ENCODE measurements around the gene CYP1A1. TPM values are rescaled to one million over a fixed set of nuclear protein-coding genes. Genes with fewer than 3 reads are reported as not detected.
A peak's percentile ranks its signal among the peaks of the same experiment; 100 is the strongest.

CYP1A1 gene
- polyA plus RNA-seq (2013, experiment 1 of 2), result 0.20 TPM
- polyA plus RNA-seq (2013, experiment 2 of 2), result 0.19 TPM

DNA sequence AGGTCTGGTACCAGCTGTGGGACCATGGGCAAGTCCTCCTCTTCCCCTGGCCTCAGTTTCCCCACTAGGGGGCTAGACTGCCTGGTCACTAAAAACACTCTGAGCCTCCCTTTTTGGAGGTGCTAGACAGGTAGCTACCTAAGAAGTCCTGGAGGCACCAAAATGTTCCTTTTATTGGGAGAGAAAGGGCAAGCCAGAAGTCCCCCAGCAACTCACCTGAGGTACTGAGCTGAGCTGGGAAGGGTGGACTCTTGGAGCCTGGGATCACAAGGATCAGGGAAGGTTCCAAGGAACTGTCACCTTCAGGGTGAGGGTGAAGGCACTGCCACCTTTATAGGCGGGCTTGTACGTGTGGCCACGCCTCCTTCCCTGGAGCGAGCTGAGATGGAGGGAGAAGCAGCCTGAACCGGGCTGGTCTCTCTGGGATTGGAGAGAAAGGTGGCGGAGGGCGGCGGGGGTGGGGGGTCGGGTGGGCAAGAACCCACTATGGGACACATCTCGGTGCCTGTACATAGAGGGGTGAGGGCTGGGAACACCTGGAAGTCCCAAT is at the start of gene CYP1A1:
TSS of gene CYP1A1 (minus strand) at position 304 of the 550 bp plus-strand sequence. CDS start 2,431 bp downstream, outside the sequence.
- peak within 1 kb of the TSS; percentile 65 for H3K9ac ChIP-seq (ENCODE audit: low read depth, low read length)
- H3K4me3 ChIP-seq (ENCODE audit: low read length), result peak within 1 kb of the TSS; percentile 77
- no peaks in the 10 kb centered on the region for H3K36me3 ChIP-seq (ENCODE audit: insufficient read depth, low read length)
- H3K27ac ChIP-seq (ENCODE audit: low read depth, low read length), result peak within 1 kb of the TSS; percentile 73; the same call in 1 of the 2 replicates
- H3K27me3 ChIP-seq (ENCODE audit: insufficient read depth, low read length), result peaks cover 38% of the 10 kb centered on the region
- H3K9me3 ChIP-seq (ENCODE audit: insufficient read depth, low read depth, low read length), result no peaks in the 10 kb centered on the region
- WGBS, result 3% methylated on average over 4 of the region's 10 CpGs
- H3K4me1 ChIP-seq (ENCODE audit: insufficient read depth, low read length), result peaks cover 4% of the 10 kb centered on the region; the same call in 1 of the 2 replicates

GRCh38 chr15:74773731-74774252 is 48.5 kb upstream of the CYP1A1 start:
- no peaks in the 10 kb centered on the region for H3K9me3 ChIP-seq (ENCODE audit: insufficient read depth, low read depth, low read length)
- H3K36me3 ChIP-seq (ENCODE audit: insufficient read depth, low read length), result no peaks in the 10 kb centered on the region
- H3K27me3 ChIP-seq (ENCODE audit: insufficient read depth, low read length), result peaks cover 4% of the 10 kb centered on the region; the same call in 1 of the 2 replicates
- H3K4me3 ChIP-seq (ENCODE audit: low read length), result no peak overlapping the region
- H3K4me1 ChIP-seq (ENCODE audit: insufficient read depth, low read length), result peaks cover 25% of the 10 kb centered on the region
- no peak overlapping the region; the same call in 1 of the 2 replicates for H3K9ac ChIP-seq (ENCODE audit: low read depth, low read length)
- peak overlapping the region; percentile 63; the same call in 1 of the 2 replicates for H3K27ac ChIP-seq (ENCODE audit: low read depth, low read length)
- WGBS, result 17% methylated on average over 5 of the region's 5 CpGs

DNA sequence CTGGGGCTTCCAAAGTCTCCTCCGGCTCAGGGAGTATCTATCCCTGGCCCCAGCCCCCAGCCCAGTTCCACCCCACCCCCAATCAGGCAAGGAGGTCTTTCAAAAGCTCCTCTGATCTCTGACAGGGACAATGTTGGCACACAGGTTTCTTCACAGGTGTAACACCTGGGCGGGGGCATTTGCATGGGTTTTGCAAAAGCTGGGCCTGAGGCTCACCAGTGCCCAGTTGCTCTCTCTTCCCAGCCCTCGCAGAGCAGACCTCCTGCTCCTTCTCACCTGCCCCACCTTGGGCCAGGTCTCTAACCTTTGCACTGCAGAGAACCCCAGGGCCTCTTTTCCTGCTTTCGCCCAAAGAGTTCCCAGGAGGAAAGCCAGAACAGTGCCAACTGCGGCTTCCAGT is 48.0 kb upstream of the CYP1A1 start:
- Histone ChIP-seq H3K9ac (ENCODE audit: low read depth, low read length) (no peak overlapping the region; the same call in 1 of the 2 replicates), H3K4me3 (ENCODE audit: low read length) (no peak overlapping the region), H3K4me1 (ENCODE audit: insufficient read depth, low read length) (peaks cover 25% of the 10 kb centered on the region), H3K27ac (ENCODE audit: low read depth, low read length) (peak overlapping the region; percentile 63; the same call in 1 of the 2 replicates), H3K36me3 (ENCODE audit: insufficient read depth, low read length) (no peaks in the 10 kb centered on the region), H3K9me3 (ENCODE audit: insufficient read depth, low read depth, low read length) (no peaks in the 10 kb centered on the region), H3K27me3 (ENCODE audit: insufficient read depth, low read length) (peaks cover 4% of the 10 kb centered on the region; the same call in 1 of the 2 replicates)
- 61% methylated on average over 5 of the region's 5 CpGs for WGBS

- H3K4me3 ChIP-seq (ENCODE audit: low read length), result no peak overlapping the region
- no peaks in the 10 kb centered on the region for H3K36me3 ChIP-seq (ENCODE audit: insufficient read depth, low read length)
- peaks cover 12% of the 10 kb centered on the region for H3K4me1 ChIP-seq (ENCODE audit: insufficient read depth, low read length)
- 67% methylated on average over 4 of the region's 4 CpGs for WGBS
- no peak overlapping the region for H3K27ac ChIP-seq (ENCODE audit: low read depth, low read length)
- H3K9ac ChIP-seq (ENCODE audit: low read depth, low read length), result no peak overlapping the region
- H3K9me3 ChIP-seq (ENCODE audit: insufficient read depth, low read depth, low read length), result no peaks in the 10 kb centered on the region
- H3K27me3 ChIP-seq (ENCODE audit: insufficient read depth, low read length), result peaks cover 4% of the 10 kb centered on the region; the same call in 1 of the 2 replicates
Measured at GRCh38 chr15:74770211-74770903, 45.0 kb upstream of the CYP1A1 start.

GRCh38 chr15:74769463-74770025 is 44.2 kb upstream of the CYP1A1 start:
- Histone ChIP-seq H3K4me3 (ENCODE audit: low read length) (no peak overlapping the region), H3K9me3 (ENCODE audit: insufficient read depth, low read depth, low read length) (no peaks in the 10 kb centered on the region), H3K27ac (ENCODE audit: low read depth, low read length) (no peak overlapping the region), H3K4me1 (ENCODE audit: insufficient read depth, low read length) (peaks cover 12% of the 10 kb centered on the region), H3K36me3 (ENCODE audit: insufficient read depth, low read length) (no peaks in the 10 kb centered on the region), H3K9ac (ENCODE audit: low read depth, low read length) (no peak overlapping the region), H3K27me3 (ENCODE audit: insufficient read depth, low read length) (peaks cover 4% of the 10 kb centered on the region; the same call in 1 of the 2 replicates)
- WGBS, result 87% methylated on average over 7 of the region's 7 CpGs

DNA sequence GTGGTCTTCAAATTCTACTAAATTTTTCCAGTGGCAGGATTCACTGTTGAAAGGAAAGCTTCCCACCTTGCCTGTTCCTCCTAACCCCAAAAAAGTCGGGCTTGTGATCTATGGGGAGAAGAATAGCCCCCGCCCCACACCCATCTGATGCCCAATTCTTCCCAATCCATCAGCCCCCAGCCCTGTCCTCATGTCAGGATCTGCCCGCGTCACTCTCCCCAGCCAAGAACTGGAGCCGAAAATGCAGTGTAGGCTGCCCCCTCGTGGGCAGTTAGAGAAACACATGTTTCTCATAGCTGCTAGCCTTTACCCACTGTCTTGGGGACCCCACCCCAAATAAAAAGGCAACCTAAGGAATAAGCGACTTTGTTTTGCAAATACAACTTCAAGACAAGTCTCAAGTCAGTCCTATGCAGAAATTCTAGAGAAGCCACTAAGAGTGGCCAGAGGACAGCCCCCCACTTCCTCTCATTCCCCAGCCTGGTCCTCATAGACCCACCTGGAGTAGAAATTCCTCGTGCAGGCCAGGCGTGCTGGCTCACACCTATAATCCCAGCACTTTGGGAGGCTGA is 43.5 kb upstream of the CYP1A1 start:
- peak overlapping the region; percentile 29 for H3K4me3 ChIP-seq (ENCODE audit: low read length)
- H3K27ac ChIP-seq (ENCODE audit: low read depth, low read length), result no peak overlapping the region
- H3K27me3 ChIP-seq (ENCODE audit: insufficient read depth, low read length), result peaks cover 4% of the 10 kb centered on the region; the same call in 1 of the 2 replicates
- WGBS, result 13% methylated on average over 9 of the region's 9 CpGs
- peaks cover 10% of the 10 kb centered on the region for H3K4me1 ChIP-seq (ENCODE audit: insufficient read depth, low read length)
- H3K9me3 ChIP-seq (ENCODE audit: insufficient read depth, low read depth, low read length), result no peaks in the 10 kb centered on the region
- no peaks in the 10 kb centered on the region for H3K36me3 ChIP-seq (ENCODE audit: insufficient read depth, low read length)
- H3K9ac ChIP-seq (ENCODE audit: low read depth, low read length), result no peak overlapping the region

GRCh38 chr15:74768099-74768770 is 42.9 kb upstream of the CYP1A1 start:
- 55% methylated on average over 14 of the region's 15 CpGs for WGBS

DNA sequence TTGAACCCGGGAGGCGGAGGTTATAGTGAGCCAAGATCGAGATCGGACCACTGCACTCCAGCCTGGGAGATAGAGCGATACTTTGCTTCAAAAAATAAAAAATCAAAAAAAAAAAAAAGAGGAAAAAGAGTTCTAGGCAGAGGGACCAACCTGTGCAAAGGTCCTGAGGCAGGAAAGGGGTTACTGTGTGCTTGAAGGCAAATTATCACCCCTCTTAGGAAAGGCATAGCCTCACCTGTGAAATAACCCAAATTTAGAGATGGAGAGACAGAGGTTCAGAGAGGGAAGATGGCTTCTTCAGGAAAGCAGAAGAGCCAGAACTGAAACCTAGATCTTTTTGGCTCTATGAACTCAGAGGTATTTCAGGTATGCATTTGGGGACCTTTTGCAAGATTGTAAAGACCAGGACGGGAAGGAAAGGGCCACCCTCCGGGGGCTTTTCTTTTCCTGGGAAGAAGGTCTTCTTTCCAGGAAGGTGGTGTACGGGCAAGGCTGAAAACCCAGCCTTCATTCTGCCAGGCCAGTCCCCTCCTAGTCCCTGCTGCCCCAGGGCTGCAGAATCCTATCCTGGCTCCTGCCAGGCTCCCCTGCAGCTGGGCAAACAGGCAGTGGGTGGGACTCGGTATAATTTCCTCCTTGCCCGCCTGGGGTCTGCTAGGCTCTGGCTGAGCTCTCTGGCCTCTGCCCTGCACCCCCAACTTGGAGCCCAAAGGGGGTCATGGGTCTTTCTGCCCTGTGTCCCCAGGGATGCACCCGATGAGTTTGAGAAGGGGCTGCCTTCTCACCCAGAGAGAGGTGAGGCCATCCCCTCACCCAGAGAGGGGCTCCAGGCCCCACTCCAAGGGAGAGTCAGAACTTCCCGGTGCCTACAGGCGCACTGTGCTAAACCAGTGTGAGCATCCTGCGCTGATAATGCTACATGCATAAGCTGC is 42.1 kb upstream of the CYP1A1 start:
- Histone ChIP-seq H3K4me3 (ENCODE audit: low read length) (no peak overlapping the region), H3K36me3 (ENCODE audit: insufficient read depth, low read length) (no peaks in the 10 kb centered on the region), H3K9ac (ENCODE audit: low read depth, low read length) (0 out of 2 replicates have a peak overlapping the region, but pooled peaks have one; percentile 9), H3K27ac (ENCODE audit: low read depth, low read length) (no peak overlapping the region), H3K9me3 (ENCODE audit: insufficient read depth, low read depth, low read length) (no peaks in the 10 kb centered on the region), H3K27me3 (ENCODE audit: insufficient read depth, low read length) (peaks cover 4% of the 10 kb centered on the region; the same call in 1 of the 2 replicates), H3K4me1 (ENCODE audit: insufficient read depth, low read length) (no peaks in the 10 kb centered on the region)
- 87% methylated on average over 13 of the region's 14 CpGs for WGBS

More at GRCh38 chr15:74768099-74768770, 42.9 kb upstream of the CYP1A1 start:
- H3K9me3 ChIP-seq (ENCODE audit: insufficient read depth, low read depth, low read length), result no peaks in the 10 kb centered on the region
- peaks cover 4% of the 10 kb centered on the region; the same call in 1 of the 2 replicates for H3K27me3 ChIP-seq (ENCODE audit: insufficient read depth, low read length)
- no peaks in the 10 kb centered on the region for H3K36me3 ChIP-seq (ENCODE audit: insufficient read depth, low read length)
- H3K27ac ChIP-seq (ENCODE audit: low read depth, low read length), result no peak overlapping the region
- H3K4me3 ChIP-seq (ENCODE audit: low read length), result peak overlapping the region; percentile 29
- H3K4me1 ChIP-seq (ENCODE audit: insufficient read depth, low read length), result peaks cover 4% of the 10 kb centered on the region; the same call in 1 of the 2 replicates
- 0 out of 2 replicates have a peak overlapping the region, but pooled peaks have one; percentile 9 for H3K9ac ChIP-seq (ENCODE audit: low read depth, low read length)

- Histone ChIP-seq H3K27ac (ENCODE audit: low read depth, low read length) (peak overlapping the region; percentile 54; the same call in 1 of the 2 replicates), H3K36me3 (ENCODE audit: insufficient read depth, low read length) (no peaks in the 10 kb centered on the region), H3K4me3 (ENCODE audit: low read length) (no peak overlapping the region), H3K9ac (ENCODE audit: low read depth, low read length) (no peak overlapping the region), H3K9me3 (ENCODE audit: insufficient read depth, low read depth, low read length) (no peaks in the 10 kb centered on the region), H3K4me1 (ENCODE audit: insufficient read depth, low read length) (no peaks in the 10 kb centered on the region), H3K27me3 (ENCODE audit: insufficient read depth, low read length) (no peaks in the 10 kb centered on the region; the same call in 1 of the 2 replicates)
- 88% methylated on average over 15 of the region's 15 CpGs for WGBS
Measured at GRCh38 chr15:74763416-74763815, 38.1 kb upstream of the CYP1A1 start.

Measured in HUES64 (cell line).